H1 (cell line): ENCODE results near the gene UBASH3B. TPM values are rescaled to one million over a fixed set of nuclear protein-coding genes. Genes with fewer than 3 reads are reported as not detected.

Experiments
- CTCF ChIA-PET: fragments of 300-600 bp; sonication (Branson Sonifier 250); formaldehyde crosslinking; loops from one replicate; lab custom pipeline; 2021; ENCODE audit not compliant: partially characterized antibody; lab: Charles Lee
- POLR2A ChIA-PET: fragments of 300-600 bp; sonication (Branson Sonifier 250); formaldehyde crosslinking; loops from one replicate; lab custom pipeline; 2021; ENCODE audit warnings: inconsistent platforms; ENCODE audit not compliant: partially characterized antibody; lab: Charles Lee
- DNase-seq, 2 experiments: peaks; one replicate each; pipeline versions ENCODE4 v3.0.0 to v3.0.0-alpha.2; 2010 to 2022; ENCODE audit warnings: low spot score in 2 of 2, low read depth in 1 of 2, mixed read lengths in 1 of 2
- FAIRE-seq: peaks from 2 replicates; lab custom pipeline; 2011; peaks lifted over from hg19 to GRCh38; lab: Jason Lieb, UNC
- H2AFZ ChIP-seq: 2 replicates; pipeline ENCODE4 v1.8.1; 2012; ENCODE audit warnings: low read length, inconsistent platforms
- H2AK5ac ChIP-seq: 2 replicates; pipeline ENCODE4 v1.6.1; 2013; ENCODE audit warnings: low read depth, low read length
- H2BK120ac ChIP-seq: replicated peaks from 2 replicates; pipeline ENCODE3; 2013; ENCODE audit warnings: low read depth, low read length, inconsistent platforms
- H2BK12ac ChIP-seq: 2 replicates; pipeline ENCODE4 v1.6.1; 2013; ENCODE audit warnings: low read depth, low read length
- H2BK15ac ChIP-seq: 2 replicates; pipeline ENCODE4 v1.6.1; 2013; ENCODE audit warnings: low read length
- H2BK20ac ChIP-seq: 2 replicates; pipeline ENCODE4 v1.6.1; 2013; ENCODE audit warnings: low read length
- H2BK5ac ChIP-seq: 2 replicates; pipeline ENCODE4 v1.6.1; 2013; ENCODE audit warnings: low read depth, low read length
- H3K14ac ChIP-seq: 2 replicates; pipeline ENCODE4 v1.6.1; 2013; ENCODE audit warnings: inconsistent platforms; ENCODE audit not compliant: insufficient read length
- H3K18ac ChIP-seq: 2 replicates; pipeline ENCODE4 v1.6.1; 2013; ENCODE audit warnings: low read length; ENCODE audit errors: extremely low read depth
- H3K23ac ChIP-seq: 2 replicates; pipeline ENCODE4 v1.6.1; 2013; ENCODE audit warnings: inconsistent platforms; ENCODE audit not compliant: insufficient read length
- H3K23me2 ChIP-seq: 2 replicates; pipeline ENCODE4 v1.6.1; 2013; ENCODE audit warnings: low read depth, low read length
- H3K27ac ChIP-seq: 2 replicates; pipeline ENCODE4 v1.6.1; 2011; ENCODE audit warnings: low read depth, low read length, inconsistent platforms
- H3K27me3 ChIP-seq, 4 experiments: replicated peaks in 1 of 4; 1 replicate in 1 of 4; 2 replicates in 3 of 4; pipeline versions ENCODE4 v1.6.1 to v1.8.1; 2011 to 2013; ENCODE audit warnings: low read length in 3 of 4, mild to moderate bottlenecking in 3 of 4, inconsistent platforms in 2 of 4, mixed read lengths in 2 of 4, moderate library complexity in 1 of 4; ENCODE audit not compliant: control insufficient read depth in 3 of 4, insufficient read depth in 3 of 4; ENCODE audit errors: extremely low read depth in 1 of 4
- H3K36me3 ChIP-seq, 4 experiments: 2 replicates each; pipeline versions ENCODE4 v1.6.1 to v1.8.1; 2011 to 2013; ENCODE audit warnings: mild to moderate bottlenecking in 4 of 4, low read length in 3 of 4, moderate library complexity in 2 of 4, control low read depth in 1 of 4, inconsistent platforms in 1 of 4; ENCODE audit not compliant: insufficient read depth in 4 of 4, control insufficient read depth in 2 of 4
- H3K4ac ChIP-seq: replicated peaks from 2 replicates; pipeline ENCODE3; 2013; ENCODE audit warnings: low read length, low read depth, mixed read lengths, inconsistent platforms; ENCODE audit not compliant: insufficient read length
- H3K4me1 ChIP-seq, 4 experiments: replicated peaks in 1 of 4; 1 replicate in 1 of 4; 2 replicates in 3 of 4; pipeline versions ENCODE4 v1.6.1 to v1.8.1; 2011 to 2013; ENCODE audit warnings: low read length in 3 of 4, inconsistent platforms in 2 of 4, mixed read lengths in 1 of 4; ENCODE audit not compliant: insufficient read depth in 4 of 4, control insufficient read depth in 3 of 4
- H3K4me2 ChIP-seq, 2 experiments: 2 replicates each; pipeline versions ENCODE4 v1.6.1 to v1.8.1; 2011 to 2013; ENCODE audit warnings: low read depth in 2 of 2, low read length in 2 of 2, control low read depth in 1 of 2, inconsistent platforms in 1 of 2, mild to moderate bottlenecking in 1 of 2; ENCODE audit not compliant: insufficient read depth in 1 of 2
- H3K4me3 ChIP-seq, 4 experiments: fragments of 200-600, 300-600 bp in 1 of 4; sonication (generic), shearing (Covaris generic), sonication (Bioruptor Twin) in 1 of 4; 2 replicates each; pipeline versions ENCODE4 v1.5.1 to v1.8.1; 2011 to 2016; ENCODE audit warnings: low read length in 4 of 4, low read depth in 3 of 4, control low read depth in 2 of 4, inconsistent platforms in 2 of 4, mild to moderate bottlenecking in 2 of 4, mixed read lengths in 1 of 4, moderate library complexity in 1 of 4; ENCODE audit not compliant: insufficient read depth in 2 of 4; ENCODE audit errors: extremely low read depth in 1 of 4
- H3K56ac ChIP-seq: replicated peaks from 2 replicates; pipeline ENCODE3; 2013; ENCODE audit warnings: low read depth, mild to moderate bottlenecking, mixed read lengths, low read length, inconsistent platforms; ENCODE audit not compliant: insufficient read length
- H3K79me1 ChIP-seq: 2 replicates; pipeline ENCODE4 v1.6.1; 2013; ENCODE audit warnings: low read depth, low read length, control low read depth
- H3K79me2 ChIP-seq, 2 experiments: 2 replicates each; pipeline versions ENCODE4 v1.6.1 to v1.8.1; 2012 to 2013; ENCODE audit warnings: low read length in 2 of 2, mild to moderate bottlenecking in 2 of 2, inconsistent platforms in 1 of 2; ENCODE audit not compliant: insufficient read depth in 2 of 2, control insufficient read depth in 1 of 2
- H3K9ac ChIP-seq, 4 experiments: replicated peaks in 1 of 4; 1 replicate in 1 of 4; 2 replicates in 3 of 4; pipeline versions ENCODE4 v1.6.1 to v1.8.1; 2011 to 2013; ENCODE audit warnings: low read depth in 3 of 4, low read length in 3 of 4, control low read depth in 2 of 4, mild to moderate bottlenecking in 2 of 4, moderate library complexity in 2 of 4, inconsistent platforms in 1 of 4; ENCODE audit errors: extremely low read depth in 1 of 4
- H3K9me3 ChIP-seq, 2 experiments: 2 replicates each; pipeline versions ENCODE4 v1.6.1 to v1.8.1; 2012 to 2013; ENCODE audit warnings: mild to moderate bottlenecking in 2 of 2, moderate library complexity in 2 of 2, control low read depth in 1 of 2, inconsistent platforms in 1 of 2, low read depth in 1 of 2, low read length in 1 of 2, mixed read lengths in 1 of 2; ENCODE audit not compliant: insufficient read depth in 2 of 2
- H4K20me1 ChIP-seq, 2 experiments: replicated peaks in 1 of 2; 2 replicates each; pipeline versions ENCODE3 to v1.8.1; 2011 to 2013; ENCODE audit warnings: inconsistent platforms in 2 of 2, low read length in 2 of 2, mild to moderate bottlenecking in 1 of 2; ENCODE audit not compliant: insufficient read depth in 2 of 2, control insufficient read depth in 1 of 2
- H4K5ac ChIP-seq: 2 replicates; pipeline ENCODE4 v1.6.1; 2013; ENCODE audit warnings: low read length, low read depth, mixed read lengths, inconsistent platforms; ENCODE audit not compliant: insufficient read length
- H4K8ac ChIP-seq: 2 replicates; pipeline ENCODE4 v1.8.0; 2013; ENCODE audit warnings: mild to moderate bottlenecking, moderate library complexity, low read length, inconsistent platforms; ENCODE audit not compliant: insufficient read depth; ENCODE audit errors: extremely low read depth
- H4K91ac ChIP-seq: replicated peaks from 2 replicates; pipeline ENCODE3; 2013; ENCODE audit warnings: low read length, mixed read lengths, inconsistent platforms; ENCODE audit not compliant: insufficient read length
- CEBPB ChIP-seq: IDR thresholded peaks from 2 replicates; pipeline ENCODE4 v1.6.1; 2012; ENCODE audit warnings: low read depth, low read length
- EP300 ChIP-seq, 2 experiments: IDR thresholded peaks; 1 replicate in 1 of 2; 2 replicates in 1 of 2; pipeline ENCODE4 v1.6.1; 2011 to 2012; ENCODE audit warnings: low read depth in 2 of 2, low read length in 2 of 2, mild to moderate bottlenecking in 2 of 2, borderline replicate concordance in 1 of 2, inconsistent platforms in 1 of 2, moderate library complexity in 1 of 2
- HDAC2 ChIP-seq, 2 experiments: fragments of 300-600 bp in 1 of 2; sonication (generic) in 1 of 2; IDR thresholded peaks; 2 replicates each; pipeline ENCODE4 v1.6.1; 2011 to 2012; ENCODE audit warnings: low read depth in 2 of 2, low read length in 2 of 2, mild to moderate bottlenecking in 2 of 2, moderate library complexity in 2 of 2, borderline replicate concordance in 1 of 2, inconsistent platforms in 1 of 2
- KDM1A ChIP-seq: fragments of 200-600, 300-600 bp; sonication (generic); IDR thresholded peaks from 2 replicates; pipeline ENCODE4 v1.7.1; 2016; ENCODE audit warnings: mild to moderate bottlenecking, low read length, borderline replicate concordance
- SAP30 ChIP-seq: fragments of 300-600 bp; sonication (generic); IDR thresholded peaks from 2 replicates; pipeline ENCODE4 v1.7.1; 2012; ENCODE audit warnings: low read length, moderate library complexity, mild to moderate bottlenecking, inconsistent platforms; ENCODE audit not compliant: insufficient read depth, insufficient replicate concordance
- SIN3A ChIP-seq, 2 experiments: IDR thresholded peaks in 1 of 2; conservative IDR thresholded peaks in 1 of 2; 2 replicates each; pipeline ENCODE4 v1.6.1; 2011 to 2012; ENCODE audit warnings: low read length in 2 of 2, improper control_type of control experiment in 1 of 2, low read depth in 1 of 2, mild to moderate bottlenecking in 1 of 2
- SIX5 ChIP-seq: IDR thresholded peaks from 2 replicates; pipeline ENCODE4 v1.6.1; 2011; ENCODE audit warnings: mild to moderate bottlenecking, low read depth, low read length
- WGBS, 2 experiments: shearing (Covaris generic) in 1 of 2; methylation state at CpG; one replicate each; pipeline versions ENCODE4 v1.1.6 to v1.1.7; 2013 to 2015; ENCODE audit warnings: low lambda C conversion rate in 2 of 2, mixed read lengths in 2 of 2, inconsistent platforms in 1 of 2, low coverage in 1 of 2, missing lambda C conversion rate in 1 of 2; ENCODE audit not compliant: insufficient replicate concordance in 2 of 2, insufficient coverage in 1 of 2, insufficient read length in 1 of 2; ENCODE audit errors: extremely low coverage in 1 of 2, missing lambda C conversion rate in 1 of 2; 5-methylcytosine and 5-hydroxymethylcytosine counted together
- polyA plus RNA-seq, 7 experiments: library from polyadenylated mRNA; depleted of rRNA in 3 of 7; stranded (reverse) in 5 of 7; unstranded in 2 of 7; fragments of >200 nt in 5 of 7; fragments of 200-250 nt in 2 of 7; gene quantifications; 1 replicate in 5 of 7; 2 replicates in 1 of 7; 4 replicates in 1 of 7; pipeline versions ENCODE4 v1.2.1 to v1.2.3, GENCODE V29; 2011 to 2013; ENCODE audit warnings: missing spikeins in 2 of 7, mixed read lengths in 2 of 7
- total RNA-seq: library from RNA; stranded (reverse); fragmentation: NEBNext Ultra II Directional; extraction: Animal tissue kit (Norgen Biotek cat#: 25700); gene quantifications from 2 replicates; pipeline ENCODE4 v1.2.1, GENCODE V29; 2021
- TF ChIP-seq, protein P1 (sequence below), 3 experiments: IDR thresholded peaks; 1 replicate in 2 of 3; 2 replicates in 1 of 3; pipeline versions ENCODE4 v1.5.1 to v1.6.1; 2011; ENCODE audit warnings: low read length in 3 of 3, mild to moderate bottlenecking in 3 of 3, inconsistent platforms in 2 of 3, low read depth in 1 of 3, moderate library complexity in 1 of 3; ENCODE audit not compliant: insufficient read depth in 1 of 3; ENCODE audit errors: control extremely low read depth in 1 of 3
- TF ChIP-seq, protein P2 (sequence below): IDR thresholded peaks from 2 replicates; pipeline ENCODE4 v1.6.1; 2011; ENCODE audit warnings: low read depth, mild to moderate bottlenecking, low read length; ENCODE audit not compliant: insufficient read depth

The UBASH3B gene
- total and polyA plus RNA-seq, 2 of the 8 experiments (the other 6 are each of a cell fraction or from before 2014, with no cell fraction given) = 7.5 to 9.5 TPM

DNA sequence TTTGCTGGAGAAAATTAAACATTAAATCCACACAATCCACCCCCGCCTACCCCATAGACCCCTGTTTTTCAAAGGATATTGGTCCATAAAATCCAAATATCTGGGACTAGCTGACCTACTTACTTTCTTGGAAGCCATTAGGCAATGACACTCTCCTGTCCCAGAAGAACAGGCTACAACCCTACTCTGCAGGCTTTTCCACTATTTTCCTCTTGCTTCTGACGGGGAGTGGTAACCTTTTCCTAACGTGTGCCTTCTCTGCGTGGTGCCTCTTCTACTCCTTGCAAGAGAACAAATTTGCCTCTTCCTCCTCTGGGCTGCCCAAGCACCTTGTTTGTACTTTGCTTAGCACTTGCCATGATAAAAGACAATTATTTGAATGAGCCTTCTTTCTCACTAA lies 51.6 kb downstream of the UBASH3B start:
- ChIA-PET CTCF (interaction anchor here (1.3 to 2.4 kb wide), 3 partner anchors 9 to 76 kb away, joined by 3 to 7 read pairs (median 4); no protein-coding TSS in a partner anchor), POLR2A (no interaction called here)
- DNase-seq (no peak), FAIRE-seq (no peak)
- no peaks in the 10 kb centered on the region for H3K4me1 ChIP-seq
- no peak overlapping the region for H2BK15ac ChIP-seq
- H3K79me1 ChIP-seq = no peaks in the 10 kb centered on the region
- H3K4ac ChIP-seq = no peak overlapping the region
- H3K56ac ChIP-seq = no peak overlapping the region
- no peak overlapping the region for H3K18ac ChIP-seq
- H3K4me3 ChIP-seq = no peak overlapping the region
- H4K8ac ChIP-seq = no peak overlapping the region
- H4K5ac ChIP-seq = no peak overlapping the region
- H4K91ac ChIP-seq = no peak overlapping the region
- no peaks in the 10 kb centered on the region for H3K27me3 ChIP-seq
- H2BK5ac ChIP-seq = no peak overlapping the region
- WGBS, 2 experiments = 73% methylated on average over 4 of the region's 4 CpGs; no CpG with 5 or more reads in 1 of the 2 experiments
- H3K14ac ChIP-seq = no peak overlapping the region
- no peak overlapping the region for H2BK12ac ChIP-seq
- H3K9ac ChIP-seq = no peak overlapping the region
- no peak overlapping the region for H3K27ac ChIP-seq
- no peaks in the 10 kb centered on the region for H3K36me3 ChIP-seq
- H3K23ac ChIP-seq = no peak overlapping the region
- H3K23me2 ChIP-seq = no peaks in the 10 kb centered on the region
- H2BK120ac ChIP-seq = no peak overlapping the region
- H2AFZ ChIP-seq = no peak overlapping the region
- no peak overlapping the region for H3K4me2 ChIP-seq
- H3K79me2 ChIP-seq = no peaks in the 10 kb centered on the region
- no peak overlapping the region for H2BK20ac ChIP-seq
- H2AK5ac ChIP-seq = no peak overlapping the region
- no peaks in the 10 kb centered on the region for H3K9me3 ChIP-seq
- no peaks in the 10 kb centered on the region for H4K20me1 ChIP-seq
- TF ChIP-seq HDAC2 (IDR thresholded peaks at IDR 0.05; ENCODE audit: borderline replicate concordance in 1 of 2, low read depth in 2 of 2, low read length in 2 of 2) = no peak
- TF ChIP-seq SAP30 = no peak
- TF ChIP-seq CEBPB = no peak
- TF ChIP-seq, protein P1, sequence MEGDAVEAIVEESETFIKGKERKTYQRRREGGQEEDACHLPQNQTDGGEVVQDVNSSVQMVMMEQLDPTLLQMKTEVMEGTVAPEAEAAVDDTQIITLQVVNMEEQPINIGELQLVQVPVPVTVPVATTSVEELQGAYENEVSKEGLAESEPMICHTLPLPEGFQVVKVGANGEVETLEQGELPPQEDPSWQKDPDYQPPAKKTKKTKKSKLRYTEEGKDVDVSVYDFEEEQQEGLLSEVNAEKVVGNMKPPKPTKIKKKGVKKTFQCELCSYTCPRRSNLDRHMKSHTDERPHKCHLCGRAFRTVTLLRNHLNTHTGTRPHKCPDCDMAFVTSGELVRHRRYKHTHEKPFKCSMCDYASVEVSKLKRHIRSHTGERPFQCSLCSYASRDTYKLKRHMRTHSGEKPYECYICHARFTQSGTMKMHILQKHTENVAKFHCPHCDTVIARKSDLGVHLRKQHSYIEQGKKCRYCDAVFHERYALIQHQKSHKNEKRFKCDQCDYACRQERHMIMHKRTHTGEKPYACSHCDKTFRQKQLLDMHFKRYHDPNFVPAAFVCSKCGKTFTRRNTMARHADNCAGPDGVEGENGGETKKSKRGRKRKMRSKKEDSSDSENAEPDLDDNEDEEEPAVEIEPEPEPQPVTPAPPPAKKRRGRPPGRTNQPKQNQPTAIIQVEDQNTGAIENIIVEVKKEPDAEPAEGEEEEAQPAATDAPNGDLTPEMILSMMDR (IDR thresholded peaks at IDR 0.05; ENCODE audit: control extremely low read depth in 1 of 3, insufficient read depth in 1 of 3, low read depth in 1 of 3, low read length in 3 of 3) = no peak
- no peak for TF ChIP-seq SIN3A (conservative IDR thresholded peaks at IDR 0.05 in 1 of 2, IDR thresholded peaks at IDR 0.05 in 1 of 2; ENCODE audit: low read depth in 1 of 2, low read length in 2 of 2)
- TF ChIP-seq EP300 (IDR thresholded peaks at IDR 0.05; ENCODE audit: borderline replicate concordance in 1 of 2, low read depth in 2 of 2, low read length in 2 of 2) = no peak
- no peak for TF ChIP-seq KDM1A
- TF ChIP-seq, protein P2, sequence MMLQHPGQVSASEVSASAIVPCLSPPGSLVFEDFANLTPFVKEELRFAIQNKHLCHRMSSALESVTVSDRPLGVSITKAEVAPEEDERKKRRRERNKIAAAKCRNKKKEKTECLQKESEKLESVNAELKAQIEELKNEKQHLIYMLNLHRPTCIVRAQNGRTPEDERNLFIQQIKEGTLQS = no peak
- no peak for TF ChIP-seq SIX5
